ENCODE measurements around the gene LDAF1.
A peak's percentile ranks its signal among the peaks of the same experiment; 100 is the strongest.
"Not testable (repeated sequence)": the region's sequence is repeated elsewhere in the genome, so short reads cannot be mapped to it uniquely, and the experiment has no call there.

The LDAF1 gene

GRCh38 chr16:21158208-21159110, at the start of gene LDAF1:
TSS of gene LDAF1 (plus strand) at chr16:21158674. CDS start at chr16:21161183, 2,509 bp downstream.
- DNase-seq (ENCODE audit: low read depth in 3 of 3): peak; percentile 45 to 82 (median 64)

- not testable (repeated sequence) for DNase-seq (ENCODE audit: low read depth in 3 of 3)
These were observed 42.9 kb upstream of the LDAF1 start for GRCh38 chr16:21115551-21115950.

DNA sequence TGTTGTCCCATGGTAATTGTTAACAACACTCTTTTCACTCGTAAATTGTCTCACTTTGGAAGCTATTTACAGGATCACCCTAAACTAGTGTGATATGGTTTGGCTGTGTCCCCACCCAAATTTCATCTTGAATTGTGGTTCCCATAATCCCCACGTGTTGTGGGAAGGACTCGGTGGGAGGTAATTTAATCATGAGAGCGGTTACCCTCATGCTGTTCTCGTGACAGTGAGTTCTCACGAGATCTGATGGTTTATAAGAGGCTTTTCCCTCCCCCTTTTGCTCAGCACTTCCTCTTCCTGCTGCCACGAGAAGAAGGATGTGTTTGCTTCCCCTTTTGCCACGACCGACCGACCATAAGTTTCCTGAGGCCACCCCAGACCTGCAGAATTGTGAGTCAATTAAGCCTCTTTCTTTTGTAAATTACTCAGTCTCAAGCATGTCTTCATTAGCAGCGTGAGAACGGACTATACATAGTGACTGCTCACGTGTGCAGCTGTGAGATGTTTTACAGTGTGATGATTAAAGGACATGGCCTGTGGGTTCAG, 42.3 kb upstream of the LDAF1 start:
- DNase-seq (ENCODE audit: low read depth in 3 of 3): no peak

GRCh38 chr16:21117567-21117966, 40.9 kb upstream of the LDAF1 start:
- DNase-seq (ENCODE audit: low read depth in 3 of 3): no peak

- DNase-seq (ENCODE audit: low read depth in 3 of 3): no peak
These were observed 37.4 kb upstream of the LDAF1 start for GRCh38 chr16:21120976-21121520.

GRCh38 chr16:21125191-21125590, 33.3 kb upstream of the LDAF1 start:
- no peak for DNase-seq (ENCODE audit: low read depth in 3 of 3)

DNA sequence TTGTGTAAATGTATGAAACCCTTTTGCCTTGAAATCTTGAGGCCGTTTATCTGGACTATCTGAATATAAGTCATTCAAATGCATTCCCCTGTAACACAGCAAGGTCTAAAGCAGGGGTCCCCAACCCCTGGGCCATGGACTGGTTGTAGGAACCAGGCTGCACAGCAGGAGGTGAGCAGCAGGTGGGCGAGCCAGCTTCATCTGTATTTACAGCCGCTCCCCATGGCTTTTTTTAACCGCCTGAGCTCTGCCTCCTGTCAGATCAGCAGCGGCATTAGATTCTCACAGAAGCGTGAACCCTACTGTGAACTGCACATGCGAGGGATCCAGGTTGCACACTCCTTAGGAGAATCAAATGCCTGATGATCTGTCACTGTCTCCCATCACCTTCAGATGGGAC, 32.0 kb upstream of the LDAF1 start:
- DNase-seq (ENCODE audit: low read depth in 3 of 3): no peak

DNA sequence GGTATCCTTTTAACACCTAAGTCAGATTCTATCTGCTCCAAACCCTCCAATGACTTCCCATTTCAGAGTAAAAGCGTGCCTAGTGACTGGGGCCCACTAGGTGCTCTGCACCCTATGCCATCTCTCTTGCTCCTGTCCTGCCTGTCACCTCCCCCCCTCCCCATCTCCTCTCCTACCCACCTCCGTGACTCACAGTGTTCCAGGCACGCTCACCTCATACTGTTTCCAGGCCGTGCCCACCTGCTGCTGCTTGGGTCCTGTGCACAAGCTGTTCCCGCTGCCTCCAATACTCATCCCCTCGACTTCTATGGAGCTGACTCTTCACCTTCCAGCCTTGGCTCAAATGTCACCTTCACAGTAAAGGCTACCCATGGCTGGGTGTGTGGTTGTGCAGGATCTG, 29.5 kb upstream of the LDAF1 start:
- DNase-seq (ENCODE audit: low read depth in 3 of 3): no peak

- DNase-seq (ENCODE audit: low read depth in 3 of 3): no peak
These were observed 27.7 kb upstream of the LDAF1 start for GRCh38 chr16:21130811-21131210.

DNA sequence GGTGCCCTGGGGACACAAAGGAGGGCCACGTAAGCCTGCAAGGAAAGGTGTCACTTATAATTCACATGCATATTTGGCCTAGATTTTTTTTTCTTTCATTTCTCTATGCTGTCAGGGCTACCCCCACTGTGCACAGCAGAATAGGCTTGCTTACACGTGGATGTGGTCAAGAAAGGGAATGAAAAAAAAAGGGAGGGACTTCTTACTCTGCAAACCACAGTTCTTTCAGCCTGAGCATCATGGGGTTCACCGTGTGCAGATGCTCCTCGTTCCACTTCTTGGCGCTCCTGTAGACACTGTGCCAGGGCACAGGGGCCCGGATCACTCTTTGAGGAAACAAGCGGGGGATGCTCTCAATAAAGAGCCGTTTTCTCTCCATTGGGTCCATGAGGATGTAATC, 24.4 kb upstream of the LDAF1 start:
- no peak for DNase-seq (ENCODE audit: low read depth in 3 of 3)

DNA sequence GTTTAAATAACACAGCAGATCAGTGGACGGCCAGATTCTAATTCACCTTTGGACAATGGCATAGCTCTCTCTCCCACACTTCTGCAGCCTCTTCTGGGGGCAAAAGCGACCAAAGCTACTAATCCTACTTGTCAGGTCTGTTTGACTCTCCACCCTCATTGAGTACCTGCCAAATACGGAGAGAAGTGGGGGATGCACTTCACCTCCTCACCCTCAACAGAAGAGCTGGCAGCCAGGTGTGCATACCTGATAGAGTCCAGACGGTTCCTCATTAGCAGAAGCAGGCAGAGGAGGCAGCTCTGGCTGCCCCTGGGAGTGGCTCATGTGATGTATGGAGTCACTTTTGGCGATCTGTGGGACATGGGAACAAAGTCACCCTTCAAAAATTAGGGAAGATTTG, 12.7 kb upstream of the LDAF1 start:
- no peak for DNase-seq (ENCODE audit: low read depth in 3 of 3)

- no peak for DNase-seq (ENCODE audit: low read depth in 3 of 3)
These were observed 8.0 kb upstream of the LDAF1 start, which contains the start of gene DNAH3 for GRCh38 chr16:21150375-21151001. TSS of gene DNAH3 (minus strand) at chr16:21150846. CDS start at chr16:21150319, 527 bp downstream.

DNA sequence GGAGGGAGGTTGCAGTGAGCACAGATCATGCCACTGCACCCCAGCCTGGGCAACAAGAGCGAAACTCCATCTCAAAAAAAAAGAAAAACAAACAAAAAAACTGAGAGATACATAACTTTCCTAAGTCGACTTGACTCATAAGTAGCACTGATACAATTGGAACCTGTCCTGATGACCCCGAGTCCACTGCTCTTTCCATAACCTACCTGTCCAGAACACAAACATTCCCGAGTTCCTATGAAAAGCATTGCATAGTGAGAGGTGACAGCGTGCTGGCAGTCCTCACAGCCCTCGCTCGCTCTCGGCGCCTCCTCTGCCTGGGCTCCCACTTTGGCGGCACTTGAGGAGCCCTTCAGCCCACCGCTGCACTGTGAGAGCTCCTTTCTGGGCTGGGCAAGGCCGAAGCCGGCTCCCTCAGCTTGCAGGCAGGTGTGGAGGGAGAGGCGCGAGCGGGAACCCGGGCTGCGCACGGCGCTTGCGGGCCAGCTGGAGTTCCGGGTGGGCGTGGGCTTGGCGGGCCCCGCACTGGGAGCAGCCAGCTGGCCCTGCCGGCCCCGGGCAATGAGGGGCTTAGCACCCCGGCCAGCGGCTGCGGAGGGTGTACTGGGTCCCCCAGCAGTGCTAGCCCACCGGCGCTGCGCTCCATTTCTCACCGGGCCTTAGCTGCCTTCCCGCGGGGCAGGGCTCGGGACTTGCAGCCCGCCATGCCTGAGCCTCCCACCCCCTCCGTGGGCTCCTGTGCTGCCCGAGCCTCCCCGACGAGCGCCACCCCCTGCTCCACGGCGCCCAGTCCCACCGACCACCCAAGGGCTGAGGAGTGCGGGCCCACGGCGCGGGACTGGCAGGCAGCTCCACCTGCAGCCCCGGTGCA, 6.1 kb upstream of the LDAF1 start:
- DNase-seq (ENCODE audit: low read depth in 3 of 3): not testable (repeated sequence)

- DNase-seq (ENCODE audit: low read depth in 3 of 3): not testable (repeated sequence)
These were observed 5.2 kb upstream of the LDAF1 start for GRCh38 chr16:21153124-21153729.

- not testable (repeated sequence) for DNase-seq (ENCODE audit: low read depth in 3 of 3)
These were observed 2.5 kb upstream of the LDAF1 start for GRCh38 chr16:21156011-21156410.

- DNase-seq (ENCODE audit: low read depth in 3 of 3): no peak
These were observed 1.6 kb upstream of the LDAF1 start for GRCh38 chr16:21156767-21157467.

- DNase-seq (ENCODE audit: low read depth in 3 of 3): no peak
These were observed 842 bp upstream of the LDAF1 start for GRCh38 chr16:21157632-21158031.

GRCh38 chr16:21159281-21159951, 942 bp downstream of the LDAF1 start:
- peak in 1 of 3 experiments; percentile 21 for DNase-seq (ENCODE audit: low read depth in 3 of 3)

DNA sequence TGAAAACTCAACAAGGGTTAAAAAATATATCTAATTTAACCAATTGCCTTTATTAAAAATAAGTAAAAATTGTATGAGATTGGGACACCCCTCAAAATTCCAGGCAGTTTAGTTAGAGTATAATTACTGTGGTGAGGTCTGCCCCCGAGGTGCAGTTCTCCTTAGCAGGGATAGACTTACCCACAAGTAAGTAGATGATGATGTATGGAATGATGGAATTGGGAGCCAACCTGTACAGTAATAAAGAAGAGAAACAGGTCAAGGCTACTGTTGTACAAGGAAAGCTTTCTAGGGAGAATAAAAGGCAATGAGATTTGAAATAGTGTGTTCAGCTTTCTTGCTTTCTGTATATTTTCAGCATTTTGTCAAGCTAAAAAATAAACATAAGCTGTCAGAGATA, 1.8 kb downstream of the LDAF1 start:
- no peak for DNase-seq (ENCODE audit: low read depth in 3 of 3)

DNA sequence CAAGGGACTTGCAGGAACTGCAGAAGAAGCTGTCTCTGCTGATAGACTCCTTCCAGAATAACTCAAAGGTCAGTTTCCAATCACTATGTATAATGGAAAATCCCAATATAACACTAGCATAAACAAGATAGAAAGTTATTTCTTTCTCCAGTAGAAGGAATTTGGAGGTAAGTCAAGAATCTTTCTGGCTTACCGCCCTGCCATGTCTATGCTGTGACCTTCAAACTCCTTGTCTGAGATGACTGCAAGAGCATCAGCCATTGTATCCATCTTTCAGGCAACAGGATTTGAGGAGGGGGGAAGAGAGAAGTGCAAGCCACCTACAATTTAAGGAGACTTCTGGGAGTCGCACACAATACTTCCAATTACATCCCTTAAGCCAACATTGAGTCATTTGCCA, 2.7 kb downstream of the LDAF1 start:
- no peak for DNase-seq (ENCODE audit: low read depth in 3 of 3)

Measured in stimulated activated CD4-positive, alpha-beta T cell treated with anti-CD3 and anti-CD28 coated beads, TNF-alpha, amount 100 ng/mL, for 24 hours (primary cell).